HG02759 (cell line): Measurements from ENCODE around the gene ARFIP1.
"Not testable (repeated sequence)": the region's sequence is repeated elsewhere in the genome, so short reads cannot be mapped to it uniquely, and the experiment has no call there.

Experiments
- ATAC-seq: cut with Tn5 transposase; IDR thresholded peaks from one replicate; pipeline ENCODE4 v1.9.1; 2021; ENCODE audit warnings: mild to moderate bottlenecking, moderate library complexity; ENCODE audit not compliant: unreplicated experiment

The ARFIP1 gene

DNA sequence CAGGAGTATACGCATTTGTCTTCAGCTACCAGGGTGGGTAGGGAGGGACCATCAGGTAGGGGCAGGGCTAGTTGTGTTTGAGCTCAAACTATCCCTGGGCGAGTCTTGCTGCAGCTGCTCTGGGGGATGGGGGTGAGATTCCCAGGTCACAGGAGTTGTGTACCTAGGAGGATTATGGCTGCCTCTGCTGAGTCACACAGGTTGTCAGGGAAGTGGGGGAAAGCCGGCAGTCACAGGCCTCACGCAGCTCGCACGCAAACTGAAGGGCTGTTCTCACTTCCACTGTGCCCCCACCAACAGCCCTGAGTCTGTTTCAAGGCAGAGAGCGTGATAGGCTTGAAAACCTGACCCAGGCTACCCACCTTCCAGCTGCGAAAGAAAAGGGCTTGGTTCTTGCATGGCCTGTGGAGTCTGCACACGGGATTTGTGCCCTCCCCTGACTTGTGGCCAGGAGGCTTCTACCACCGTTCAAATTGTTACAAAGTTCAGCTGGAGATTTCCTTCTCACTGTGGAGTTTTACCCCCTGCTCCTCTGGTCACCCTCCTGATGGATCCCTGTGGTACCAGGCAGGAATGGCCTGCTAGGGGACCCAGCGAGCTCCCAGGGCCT is 63.8 kb downstream of the ARFIP1 start:
- no peak for ATAC-seq

DNA sequence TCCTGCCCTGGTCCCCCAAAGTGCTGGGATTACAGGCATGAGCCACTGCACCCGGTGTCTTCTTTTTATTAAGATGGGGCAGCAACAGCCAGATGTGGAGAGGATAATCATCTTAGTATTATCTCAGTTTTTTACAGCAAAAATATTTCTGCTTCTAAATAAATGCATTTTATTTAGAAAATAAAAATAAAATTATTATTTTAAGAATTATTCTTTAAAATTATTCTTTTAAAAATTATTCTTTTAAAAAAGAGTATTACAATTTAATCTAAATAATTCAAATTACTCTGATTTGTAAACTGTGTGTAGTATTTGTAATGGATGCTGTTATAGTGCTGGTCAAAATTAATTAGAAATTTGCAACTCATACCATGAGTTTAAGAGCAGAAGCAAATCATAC is 67.6 kb downstream of the ARFIP1 start:
- ATAC-seq, result no peak

DNA sequence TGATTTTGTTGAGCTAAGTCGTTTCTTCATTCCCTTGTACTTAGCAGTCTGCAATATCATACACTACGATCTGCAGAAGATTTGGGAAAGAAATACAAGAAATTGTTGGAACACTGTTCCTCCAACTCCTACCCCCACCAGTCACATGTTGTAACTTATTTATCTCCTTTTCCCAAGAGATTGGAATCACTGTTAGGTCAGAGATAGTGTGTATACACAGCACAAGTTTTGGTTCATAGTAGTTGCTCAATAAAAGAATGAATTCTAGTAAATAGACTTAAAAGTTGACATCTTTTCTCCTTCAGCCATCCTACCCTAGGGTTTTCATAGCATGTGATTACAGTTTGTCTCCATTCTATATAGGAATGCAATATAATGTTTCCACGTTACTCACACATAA is 68.8 kb downstream of the ARFIP1 start:
- no peak for ATAC-seq

DNA sequence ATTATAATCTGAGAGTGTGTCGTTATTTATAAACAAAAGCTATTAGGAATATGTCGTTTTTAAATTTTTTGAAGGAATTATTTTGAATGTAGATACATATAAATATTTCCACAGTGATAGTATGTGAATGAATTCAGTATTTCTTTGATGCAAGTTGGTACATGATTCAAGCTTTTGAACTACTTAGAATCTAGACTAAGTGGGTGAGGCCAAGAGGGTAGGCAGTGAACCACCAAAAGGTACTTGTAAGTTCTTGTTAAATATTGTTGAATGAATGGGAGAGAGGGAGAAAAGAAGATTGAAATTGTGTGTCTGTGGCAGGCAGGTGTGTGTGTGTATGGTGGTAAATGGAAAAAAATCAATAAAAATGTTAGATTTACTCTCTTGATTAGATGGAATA is 69.6 kb downstream of the ARFIP1 start:
- ATAC-seq, result no peak

DNA sequence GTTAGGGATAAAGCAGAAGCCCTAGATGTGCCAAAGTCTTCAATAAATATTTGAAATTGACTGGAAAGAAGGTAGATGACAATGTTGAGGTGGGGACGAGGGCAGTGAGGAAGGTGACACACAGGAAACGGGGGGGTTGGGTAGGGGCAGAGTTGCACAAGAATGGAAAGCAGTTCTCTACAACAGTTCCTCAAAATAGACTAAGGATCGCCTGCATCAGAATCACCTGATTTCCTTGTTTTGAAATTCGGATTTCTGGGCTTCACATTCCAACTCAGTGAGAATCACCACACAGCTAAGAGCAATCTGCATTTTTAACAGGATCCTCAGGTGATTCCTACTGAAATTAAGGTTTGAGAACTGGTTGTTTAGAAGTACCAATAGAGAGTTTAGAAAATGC is 70.6 kb downstream of the ARFIP1 start:
- no peak for ATAC-seq

DNA sequence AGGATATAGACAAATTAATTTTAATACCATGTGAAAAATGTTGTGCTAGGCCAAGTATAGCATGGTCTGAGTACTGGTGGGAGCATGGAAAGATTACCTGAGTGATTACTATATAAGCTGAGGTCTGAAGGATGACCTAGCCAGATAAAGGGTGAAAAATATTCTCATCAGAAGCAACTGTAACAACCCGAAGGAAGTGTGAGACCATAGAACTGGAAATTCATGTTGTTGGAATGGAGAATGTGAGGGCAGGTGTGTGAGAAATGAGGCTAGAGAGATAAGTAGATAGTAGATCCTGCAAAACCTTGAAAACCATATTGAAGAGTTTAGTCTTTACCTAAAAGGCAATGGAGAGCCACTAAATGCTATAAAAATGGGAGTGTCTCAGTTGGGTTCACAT is 71.5 kb downstream of the ARFIP1 start:
- no peak for ATAC-seq

DNA sequence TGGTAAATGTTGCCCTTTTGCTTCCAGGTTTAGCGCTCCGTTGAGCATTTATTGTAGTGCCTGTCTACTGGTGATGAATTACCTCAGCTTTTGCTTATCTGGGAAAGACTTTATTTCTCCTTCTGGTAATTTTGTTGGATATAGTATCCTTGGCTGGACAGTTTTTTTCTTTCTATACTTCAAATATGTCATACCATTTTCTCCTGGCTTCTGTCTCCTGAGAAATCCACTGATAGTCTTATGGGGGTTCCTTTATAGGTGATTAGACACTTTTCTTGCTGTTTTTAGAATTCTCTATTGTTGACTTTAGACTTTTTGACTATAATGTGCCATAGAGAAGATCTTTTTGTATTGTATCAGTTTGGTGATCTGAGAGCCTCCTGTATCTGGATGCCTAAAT is 73.5 kb downstream of the ARFIP1 start:
- ATAC-seq, result no peak

DNA sequence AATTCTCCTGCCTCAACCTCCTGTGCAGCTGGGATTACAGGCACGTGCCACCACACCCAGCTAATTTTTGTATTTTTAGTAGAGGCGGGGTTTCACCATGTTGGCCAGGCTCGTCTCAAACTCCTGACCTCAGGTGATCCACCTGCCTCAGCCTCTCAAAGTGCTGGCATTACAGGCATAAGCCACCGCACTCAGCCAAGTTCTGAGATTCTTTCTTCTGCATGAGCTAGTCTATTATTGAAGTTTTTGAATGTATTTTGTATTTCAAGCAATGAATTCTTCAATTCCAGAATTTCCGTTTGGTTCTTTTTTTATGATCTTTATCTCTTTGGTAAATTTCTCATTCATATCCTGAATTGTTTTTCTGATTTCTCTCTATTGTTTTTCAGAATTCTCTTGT is 74.3 kb downstream of the ARFIP1 start:
- ATAC-seq, result not testable (repeated sequence)

DNA sequence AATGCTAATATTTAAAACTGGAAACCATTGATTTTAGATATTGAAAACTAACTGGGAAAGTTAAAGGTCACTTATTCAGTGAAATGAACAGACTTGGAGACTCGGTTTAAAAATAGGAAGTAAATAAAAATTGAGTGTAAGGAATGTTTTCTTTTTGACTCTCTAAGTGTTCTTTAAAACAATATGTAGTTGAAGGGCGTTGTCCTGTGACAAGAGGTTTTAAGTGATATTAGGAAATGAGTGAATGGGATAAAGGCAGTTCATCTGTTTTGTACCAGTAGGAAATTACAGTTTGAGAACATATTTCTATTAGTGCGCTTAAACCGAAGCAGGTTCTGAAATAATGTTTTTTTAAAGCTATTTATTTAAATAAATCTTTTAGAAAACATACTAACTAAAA is 77.2 kb downstream of the ARFIP1 start:
- no peak for ATAC-seq

DNA sequence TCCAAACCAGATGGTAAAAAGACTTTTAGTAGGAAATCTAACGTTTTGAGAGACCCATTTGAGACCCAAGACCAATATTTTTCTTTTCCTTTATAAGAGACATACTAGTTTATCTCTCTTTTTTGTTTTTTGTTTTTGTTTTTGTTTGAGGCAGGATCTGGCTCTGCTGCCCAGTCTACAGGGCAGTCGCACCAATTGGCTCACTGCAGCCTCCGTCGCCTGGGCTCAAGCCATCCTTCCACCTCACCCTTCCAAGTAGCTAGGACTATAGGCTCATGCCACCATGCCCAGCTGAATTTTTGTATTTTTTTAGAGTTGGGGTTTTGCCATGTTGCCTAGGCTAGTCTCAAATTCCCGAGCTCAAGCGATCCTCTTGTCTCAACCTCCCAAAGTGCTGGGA is 79.2 kb downstream of the ARFIP1 start:
- no peak for ATAC-seq

DNA sequence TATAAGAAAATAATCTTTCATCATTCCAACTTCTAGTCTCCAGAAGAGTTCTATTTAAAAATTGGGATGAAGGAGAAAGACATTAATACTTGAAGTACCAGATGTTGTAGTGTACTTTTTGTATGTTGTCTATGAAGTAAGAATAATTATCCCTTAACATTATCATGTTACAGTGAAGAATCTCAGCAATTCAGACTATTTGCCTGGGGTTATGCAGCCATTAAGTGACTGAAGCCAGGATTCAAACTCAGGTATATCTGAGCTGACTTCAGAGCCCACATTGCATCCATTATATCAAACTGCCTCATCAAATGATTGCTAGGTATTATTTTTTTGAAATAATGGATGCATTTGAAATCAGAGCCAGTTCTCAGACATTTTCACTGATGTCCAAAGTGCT is 80.3 kb downstream of the ARFIP1 start:
- ATAC-seq, result no peak

DNA sequence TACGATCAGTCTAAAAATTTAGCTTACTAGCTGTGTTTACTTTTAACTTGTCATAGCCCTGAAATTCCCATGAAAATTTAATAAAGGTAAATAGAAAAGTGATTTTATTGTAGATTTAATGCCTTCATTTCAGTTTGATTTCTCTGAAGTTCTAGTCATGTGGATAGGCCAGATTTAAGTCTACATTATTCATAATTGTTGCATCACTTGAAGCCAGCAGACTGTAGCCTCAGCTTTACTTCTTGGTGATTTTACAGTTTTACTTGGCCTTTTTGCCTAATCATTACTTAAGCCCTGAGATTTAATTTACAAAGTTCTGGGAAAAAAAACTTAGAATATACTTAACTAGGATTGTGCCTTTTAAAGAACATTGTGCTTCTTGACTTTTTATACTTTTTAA is 82.9 kb downstream of the ARFIP1 start:
- no peak for ATAC-seq

DNA sequence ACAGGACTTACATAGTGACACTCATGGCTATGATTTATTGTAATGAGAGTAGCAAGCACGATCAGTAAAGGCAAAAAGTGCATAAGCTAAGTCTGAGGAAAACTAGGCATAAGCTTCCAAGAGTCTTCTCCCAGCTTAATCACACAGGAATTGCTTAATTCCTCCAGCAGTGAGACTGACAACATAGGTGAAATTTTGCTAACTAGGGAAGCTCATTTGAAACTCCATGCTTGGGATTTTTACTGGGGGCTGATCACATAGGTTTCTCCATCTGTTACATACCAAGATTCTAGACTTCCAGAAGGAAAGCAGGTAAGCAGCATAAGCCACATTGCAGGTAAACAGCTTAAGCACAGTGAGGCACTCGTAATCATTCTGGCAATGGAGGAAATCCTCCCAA is 84.6 kb downstream of the ARFIP1 start:
- no peak for ATAC-seq

DNA sequence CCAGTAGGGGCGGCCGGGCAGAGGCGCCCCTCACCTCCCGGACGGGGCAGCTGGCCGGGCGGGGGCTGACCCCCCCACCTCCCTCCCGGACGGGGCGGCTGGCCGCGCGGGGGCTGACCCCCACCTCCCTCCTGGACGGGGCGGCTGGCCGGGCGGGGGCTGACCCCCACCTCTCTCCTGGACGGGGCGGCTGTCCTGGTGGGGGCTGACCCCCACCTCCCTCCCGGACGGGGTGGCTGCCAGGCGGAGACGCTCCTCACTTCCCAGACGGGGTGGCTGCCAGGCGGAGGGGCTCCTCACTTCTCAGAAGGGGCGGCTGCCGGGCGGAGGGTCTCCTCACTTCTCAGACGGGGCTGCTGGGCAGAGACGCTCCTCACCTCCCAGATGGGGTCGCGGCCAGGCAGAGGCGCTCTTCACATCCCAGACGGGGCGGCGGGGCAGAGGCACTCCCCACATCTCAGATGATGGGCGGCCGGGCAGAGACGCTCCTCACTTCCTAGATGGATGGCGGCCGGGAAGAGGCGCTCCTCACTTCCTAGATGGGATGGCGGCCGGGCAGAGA is 86.8 kb downstream of the ARFIP1 start:
- ATAC-seq, result not testable (repeated sequence)

DNA sequence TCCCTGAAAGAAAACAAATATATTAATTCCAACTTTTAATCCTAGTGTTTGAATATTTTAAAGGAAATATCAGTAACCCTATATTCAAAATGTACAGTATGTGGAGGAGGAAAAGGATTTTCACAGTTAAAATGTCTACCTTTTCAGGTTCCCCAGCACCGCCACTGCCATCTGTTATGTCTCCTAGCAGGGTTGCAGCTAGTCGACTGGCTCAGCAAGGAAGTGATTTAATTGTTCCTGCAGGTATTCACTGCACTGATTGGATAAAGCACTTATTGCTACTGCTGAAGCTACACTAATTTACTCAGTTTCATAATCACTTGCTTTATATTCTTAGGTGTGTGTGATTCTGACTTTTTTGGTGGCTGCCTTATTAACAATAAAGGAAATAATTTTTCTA is 90.9 kb downstream of the ARFIP1 start:
- no peak for ATAC-seq

DNA sequence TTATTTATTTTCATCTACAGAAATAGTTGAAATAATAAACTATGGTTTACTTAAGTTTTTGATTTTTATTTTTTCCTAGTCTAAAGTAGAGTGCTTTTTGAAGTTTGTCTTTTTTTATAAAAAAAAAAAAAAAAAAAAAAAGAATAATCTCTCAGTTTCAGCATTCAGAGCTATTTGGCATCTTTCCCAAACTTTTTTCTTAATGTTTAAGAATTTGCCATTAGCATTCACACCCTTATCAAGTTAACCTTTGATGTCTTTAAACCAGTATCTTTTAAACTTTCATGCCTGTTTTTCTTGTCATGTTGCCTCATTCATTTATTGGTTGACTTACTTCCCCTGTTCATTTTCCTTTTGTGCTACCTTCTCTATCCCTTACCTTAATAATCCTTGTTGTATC is 95.5 kb downstream of the ARFIP1 start:
- ATAC-seq, result no peak

DNA sequence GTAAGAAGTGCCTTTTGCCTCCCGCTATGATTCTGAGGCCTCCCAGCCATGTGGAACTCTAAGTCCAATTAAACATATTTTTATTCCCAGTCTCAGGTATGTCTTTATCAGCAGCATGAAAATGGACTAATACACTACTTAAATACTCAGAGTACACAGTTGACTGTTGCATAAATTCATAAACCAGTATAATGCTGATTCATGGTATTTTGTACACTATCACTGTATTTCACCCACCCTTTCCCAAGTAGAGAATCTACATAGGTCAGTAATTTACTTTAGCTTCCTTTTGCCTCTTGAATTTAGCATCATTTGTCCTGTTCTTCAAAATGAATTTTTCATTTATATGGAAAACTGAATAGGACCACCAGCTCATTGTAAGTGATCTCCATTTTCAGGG is 98.1 kb downstream of the ARFIP1 start:
- ATAC-seq, result no peak

DNA sequence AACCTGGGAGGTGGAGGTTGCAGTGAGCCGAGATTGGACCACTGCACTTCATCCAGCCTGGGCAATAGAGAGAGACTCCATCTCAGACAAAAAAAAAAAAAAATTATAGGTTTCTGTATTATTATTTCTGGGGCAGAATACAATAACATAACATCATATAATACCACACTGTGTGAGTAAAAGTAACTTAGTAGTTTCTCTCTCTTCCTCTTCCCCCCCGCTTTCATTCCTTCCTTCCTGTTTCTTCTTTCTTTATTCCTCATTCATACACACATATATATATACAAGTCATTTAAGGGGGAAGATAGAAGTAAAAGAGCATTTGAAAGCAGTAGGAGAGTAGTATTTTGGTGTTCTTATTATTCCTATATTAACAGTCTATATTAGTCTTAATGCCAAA is 100.5 kb downstream of the ARFIP1 start:
- ATAC-seq, result no peak

DNA sequence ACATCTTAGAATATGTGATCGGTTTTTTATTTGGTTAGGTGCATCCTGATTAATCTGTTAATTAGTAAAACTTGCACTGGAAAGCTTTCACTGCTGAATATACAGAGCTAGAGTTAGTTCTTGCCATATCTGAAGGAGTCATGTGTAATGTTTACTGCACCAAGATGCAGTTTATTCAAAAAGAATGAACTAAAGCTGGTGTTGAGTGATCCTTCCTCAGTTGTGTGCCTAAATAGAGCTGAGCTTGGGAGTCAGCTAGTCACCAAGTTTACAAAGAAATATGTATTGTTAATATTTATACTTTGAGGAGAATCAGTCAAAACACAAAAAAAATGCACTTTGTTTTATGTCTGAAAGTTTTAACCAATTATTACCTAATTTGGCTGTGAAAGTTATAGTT is 102.2 kb downstream of the ARFIP1 start:
- ATAC-seq, result no peak

DNA sequence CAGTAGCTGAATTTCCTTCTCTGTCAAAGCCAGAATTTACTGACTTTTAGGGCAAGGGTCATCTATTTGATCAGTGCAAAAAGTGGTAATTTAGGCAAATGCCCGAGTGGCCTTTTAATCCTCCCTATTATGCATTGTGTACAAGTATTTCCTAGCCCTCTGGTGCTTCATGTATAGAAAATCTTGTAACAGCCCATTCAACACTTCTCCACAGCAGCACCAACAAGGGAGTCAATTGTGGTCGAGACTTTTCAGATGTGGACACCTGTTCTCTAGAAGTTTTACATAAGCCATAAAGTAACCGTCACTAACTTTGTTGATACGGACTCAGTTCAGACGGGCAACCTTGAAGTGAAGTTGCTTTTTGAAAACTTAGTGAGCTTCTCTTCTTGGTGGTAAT is 105.4 kb downstream of the ARFIP1 start:
- no peak for ATAC-seq

DNA sequence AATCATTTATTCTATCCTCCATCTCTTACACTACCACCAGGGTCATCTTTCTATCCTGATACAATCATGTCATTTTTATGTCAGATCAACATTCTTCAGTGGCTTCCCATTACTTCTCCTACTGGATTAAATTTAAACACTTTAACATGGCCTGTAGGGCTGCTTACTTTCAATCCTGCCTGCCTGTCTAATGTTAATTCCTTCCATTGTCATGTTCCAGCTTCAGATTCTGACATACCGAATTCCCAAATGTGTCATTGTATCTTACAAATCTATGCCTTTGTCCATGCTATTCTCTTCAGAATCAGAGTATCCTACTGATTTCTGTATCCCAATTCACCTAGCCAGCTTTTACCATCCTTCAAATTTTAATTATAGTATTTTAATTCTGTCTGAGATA is 106.4 kb downstream of the ARFIP1 start:
- ATAC-seq, result no peak

DNA sequence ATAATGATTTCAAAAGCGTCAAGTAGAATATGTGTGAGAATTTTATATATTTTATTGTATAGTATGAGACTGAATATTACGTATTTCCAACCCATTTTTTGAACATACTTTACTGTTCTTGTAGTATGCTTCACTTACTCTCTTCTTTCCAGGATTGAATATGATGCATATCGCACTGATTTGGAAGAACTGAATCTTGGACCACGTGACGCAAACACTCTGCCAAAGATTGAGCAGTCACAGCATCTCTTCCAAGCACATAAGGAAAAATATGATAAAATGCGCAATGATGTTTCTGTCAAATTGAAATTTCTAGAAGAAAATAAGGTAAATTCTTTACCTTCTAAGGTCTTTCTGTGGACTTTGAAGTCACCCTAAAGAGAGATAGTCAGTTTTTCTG is 108.2 kb downstream of the ARFIP1 start:
- no peak for ATAC-seq

DNA sequence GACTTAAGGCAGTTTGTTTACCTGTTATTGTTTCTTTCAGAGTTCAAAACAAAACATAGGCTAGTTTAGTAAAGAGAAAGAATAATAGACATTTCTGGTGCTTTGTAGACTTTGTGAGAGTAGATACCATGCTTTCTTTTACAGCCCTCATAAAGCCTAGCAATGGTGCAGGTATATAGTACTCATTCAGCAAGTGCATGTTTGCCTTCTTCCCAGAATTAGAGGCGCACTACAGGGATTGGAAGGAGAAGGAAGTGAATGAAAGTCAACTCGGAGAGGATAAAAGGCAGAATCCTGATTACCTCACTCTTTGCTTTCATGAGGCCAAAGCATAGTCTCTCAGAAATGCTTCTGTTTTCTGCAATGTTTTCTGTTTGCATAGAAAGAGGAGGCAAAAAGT is 113.2 kb downstream of the ARFIP1 start:
- no peak for ATAC-seq
